GM15510 (cell line): ENCODE measurements around the gene TNS3.

Experiments used
- POLR2A ChIP-seq: IDR thresholded peaks from 3 replicates; pipeline ENCODE4 v1.6.1; 2011; ENCODE audit warnings: borderline replicate concordance; ENCODE audit not compliant: insufficient read length; ENCODE audit errors: extremely low read depth

TNS3 gene

DNA sequence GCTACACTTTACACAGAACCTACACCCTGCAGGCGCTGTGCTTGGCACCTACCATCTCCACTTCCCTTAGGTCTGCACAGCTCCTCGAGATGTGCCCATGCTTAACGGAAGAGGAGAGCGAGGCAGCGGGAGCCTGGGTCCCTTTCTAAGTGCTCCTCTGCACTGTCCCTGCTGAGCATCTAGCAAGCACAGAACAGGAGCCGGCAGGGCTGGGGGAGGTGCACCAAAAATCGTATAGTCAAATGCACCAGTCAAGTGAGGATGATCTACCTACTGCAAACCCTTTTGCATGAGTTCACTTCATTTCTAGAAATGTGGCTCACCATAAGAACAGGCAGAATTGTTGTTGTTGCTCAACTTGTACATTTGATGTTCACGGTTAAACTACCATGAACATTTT, 267.7 kb downstream of the TNS3 start:
- no peak for TF ChIP-seq POLR2A

DNA sequence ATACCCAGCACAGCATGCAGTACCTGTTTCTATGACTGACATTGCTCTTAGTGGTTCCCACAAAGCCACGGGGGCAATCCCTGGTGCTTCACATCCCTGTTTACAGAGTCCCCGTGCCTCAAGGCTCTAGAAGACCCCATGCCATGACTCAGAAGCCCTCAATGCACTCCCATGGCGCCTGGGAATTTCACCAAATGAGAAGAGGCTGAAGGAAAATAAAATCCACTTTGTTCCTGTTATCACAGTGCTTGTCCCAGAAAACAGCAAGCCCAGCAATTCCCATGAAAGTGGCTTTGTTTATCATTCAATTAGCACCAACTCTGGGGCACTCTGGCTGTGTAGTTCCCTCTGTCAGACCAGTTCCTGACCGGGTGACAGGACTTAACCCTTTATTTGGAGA, 268.3 kb downstream of the TNS3 start:
- TF ChIP-seq POLR2A: no peak

GRCh38 chr7:47311891-47312290, 270.0 kb downstream of the TNS3 start:
- TF ChIP-seq POLR2A: no peak

DNA sequence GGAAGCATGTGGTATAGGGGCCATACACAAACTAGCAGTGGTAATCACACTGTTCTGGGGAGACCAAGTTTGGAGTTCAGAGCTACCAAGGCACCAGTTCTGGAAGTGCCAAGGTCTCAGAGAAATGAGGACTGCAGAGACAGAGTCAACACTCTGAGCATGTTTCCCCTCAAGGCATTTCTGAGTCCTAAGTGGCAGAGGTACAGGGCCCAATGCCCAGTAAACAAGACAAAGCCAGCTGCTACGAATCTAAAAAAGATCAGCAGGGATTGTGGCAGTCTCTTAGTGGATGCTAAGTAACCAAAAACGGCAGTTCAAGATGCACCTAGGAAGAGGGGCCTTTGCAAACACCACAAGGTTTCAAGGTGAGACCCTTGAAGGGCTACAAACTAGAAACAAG, 271.9 kb downstream of the TNS3 start:
- no peak for TF ChIP-seq POLR2A

DNA sequence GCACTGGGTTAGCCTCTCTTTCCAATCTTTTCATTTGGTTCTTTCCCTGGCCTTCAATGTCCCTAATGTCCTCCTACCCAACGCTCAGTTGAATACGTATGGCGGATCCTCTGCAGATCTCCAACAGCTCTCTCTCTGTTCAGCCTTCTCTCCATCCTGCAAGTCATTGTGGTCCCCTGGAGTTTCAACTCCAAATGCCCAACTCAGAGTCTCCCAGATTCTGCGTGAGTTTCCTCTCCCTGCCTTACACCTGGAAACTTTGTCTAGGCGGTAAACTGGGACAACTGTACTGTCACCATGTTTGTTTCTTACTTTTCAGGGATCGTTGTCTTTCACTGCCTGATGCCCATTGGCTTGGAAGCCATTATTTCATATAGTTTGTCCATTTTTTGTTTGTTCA, 273.1 kb downstream of the TNS3 start:
- no peak for TF ChIP-seq POLR2A

DNA sequence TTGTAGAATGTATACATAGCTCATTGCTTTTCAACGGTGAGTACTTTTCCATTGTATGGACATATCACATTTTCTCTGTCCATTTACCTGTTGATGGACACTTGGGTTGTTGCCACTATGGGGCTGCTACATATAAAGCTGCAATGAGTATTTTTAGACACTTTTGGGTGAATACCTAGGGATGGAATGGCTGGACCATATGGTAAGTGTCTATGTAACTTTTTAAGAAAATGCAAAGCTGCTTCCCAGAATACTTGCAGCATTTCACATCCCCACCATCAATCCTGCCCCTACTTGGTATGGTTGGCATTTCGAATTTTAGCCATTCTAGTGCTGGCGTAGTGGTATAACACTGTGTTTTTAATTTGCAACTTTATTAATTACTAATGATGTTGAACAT, 274.6 kb downstream of the TNS3 start:
- TF ChIP-seq POLR2A: no peak

DNA sequence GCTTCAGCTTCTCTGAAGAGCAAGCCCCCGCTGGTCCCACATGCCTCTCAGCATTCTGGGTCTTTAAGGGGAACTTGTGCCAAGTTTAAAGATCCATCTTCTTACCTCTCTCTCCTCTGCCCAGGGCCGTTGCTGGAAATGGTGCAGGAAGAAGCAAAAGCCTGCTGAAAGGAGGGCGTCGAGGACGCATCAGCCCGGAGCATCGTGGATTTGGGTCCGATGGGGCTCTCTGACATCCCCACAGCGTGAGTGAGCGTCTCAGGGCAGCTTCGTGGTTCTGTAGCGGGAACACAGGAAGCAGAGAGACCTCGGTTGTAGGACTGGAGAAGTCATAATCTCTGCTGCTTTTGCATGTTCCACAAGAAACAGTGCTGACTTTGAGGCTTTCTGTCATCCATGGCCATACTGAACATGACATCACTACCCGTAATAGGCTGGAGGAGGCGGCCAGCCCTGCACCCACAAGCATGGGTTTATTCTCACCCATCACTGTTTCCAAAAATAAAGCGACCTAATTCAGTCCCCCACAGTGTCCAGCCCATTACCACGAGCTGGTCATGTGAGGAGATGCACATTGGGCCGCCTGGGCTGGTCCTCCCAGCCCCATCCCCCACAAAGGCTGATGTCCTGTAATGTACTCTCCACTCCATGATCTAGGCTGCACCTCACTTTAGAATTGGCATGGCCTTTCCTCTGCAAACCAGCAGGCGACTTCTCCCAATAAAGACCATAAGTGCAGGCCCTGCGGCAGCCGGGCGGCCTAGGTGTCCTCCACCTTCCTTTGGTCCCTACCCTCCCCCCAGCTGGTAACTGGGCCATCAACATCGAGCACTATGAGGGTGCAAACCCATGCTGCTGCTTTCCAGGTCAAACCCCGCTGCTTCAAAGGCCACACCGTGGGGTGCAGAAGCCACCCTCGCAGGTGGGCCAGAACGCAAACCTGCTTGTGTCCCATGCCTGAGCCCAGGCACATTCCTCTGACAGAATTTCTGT, 276.9 kb downstream of the TNS3 start:
- TF ChIP-seq POLR2A: no peak

DNA sequence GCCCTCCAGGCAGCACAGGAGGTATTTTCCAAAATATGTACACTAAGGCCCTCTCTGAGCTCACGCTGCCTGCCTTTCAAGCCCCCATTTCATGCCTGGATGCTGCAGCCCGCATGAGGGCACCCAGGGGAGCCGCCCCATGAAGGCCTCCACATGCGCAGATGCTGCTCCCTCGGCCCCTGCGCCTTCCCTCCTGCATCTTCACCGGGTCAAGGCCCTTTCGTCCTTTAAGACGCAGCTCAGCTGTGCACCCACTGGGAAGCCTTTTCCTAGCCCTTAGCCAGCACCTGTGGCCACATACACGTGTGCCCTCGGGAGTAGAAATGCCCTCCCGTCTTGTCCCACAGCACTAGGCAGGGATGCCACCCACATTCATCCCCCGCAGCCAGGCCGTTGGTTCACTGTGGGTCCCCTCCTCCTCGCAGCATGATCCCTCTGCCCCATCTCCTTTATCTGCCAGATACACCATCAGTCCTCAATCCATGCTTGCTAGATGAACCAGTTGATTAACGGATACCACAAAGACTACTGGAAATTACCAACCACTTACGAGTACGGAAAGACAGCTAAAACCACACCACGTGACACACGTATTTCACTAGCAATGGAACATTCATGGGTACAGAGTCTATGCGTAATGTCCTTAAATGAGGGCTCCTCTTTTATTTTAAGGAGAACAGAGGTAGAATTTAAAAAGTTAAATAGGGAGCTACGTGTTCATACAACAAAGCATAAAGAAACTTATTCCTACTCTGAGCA, 278.0 kb downstream of the TNS3 start:
- TF ChIP-seq POLR2A: no peak

DNA sequence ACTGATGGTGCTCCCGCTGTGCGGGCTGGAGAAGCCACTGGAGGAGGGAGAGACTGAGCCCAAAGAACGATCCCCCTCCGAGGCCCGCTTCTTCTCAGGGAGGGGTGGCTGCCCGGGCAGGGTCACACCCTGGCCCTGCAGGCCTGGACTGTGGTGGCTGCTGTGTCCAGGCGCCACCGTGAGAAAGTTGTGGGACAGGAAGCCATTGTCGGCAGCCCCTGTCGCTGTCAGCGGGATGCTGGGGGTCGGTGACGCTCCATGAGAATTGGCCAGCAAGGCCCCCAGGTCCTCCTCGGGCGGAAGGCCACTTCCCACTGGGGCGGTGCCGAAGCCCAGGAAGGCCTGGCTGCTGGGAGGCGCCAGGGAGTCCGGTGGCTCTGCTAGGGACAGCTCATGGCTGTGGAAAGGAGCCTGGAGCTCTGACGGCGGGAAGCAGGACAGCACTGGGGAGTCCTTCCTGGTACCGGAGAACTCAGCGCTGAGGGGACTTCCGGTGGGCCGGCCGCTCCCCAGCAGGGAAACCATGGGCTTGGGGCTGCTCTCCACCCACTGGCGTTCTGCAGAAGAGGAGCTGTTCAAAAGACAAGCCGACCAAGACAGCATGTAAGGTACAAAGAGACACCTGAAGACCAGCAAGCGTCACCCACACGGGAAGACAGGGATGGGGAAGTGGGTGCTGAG, 278.8 kb downstream of the TNS3 start:
- TF ChIP-seq POLR2A: no peak

DNA sequence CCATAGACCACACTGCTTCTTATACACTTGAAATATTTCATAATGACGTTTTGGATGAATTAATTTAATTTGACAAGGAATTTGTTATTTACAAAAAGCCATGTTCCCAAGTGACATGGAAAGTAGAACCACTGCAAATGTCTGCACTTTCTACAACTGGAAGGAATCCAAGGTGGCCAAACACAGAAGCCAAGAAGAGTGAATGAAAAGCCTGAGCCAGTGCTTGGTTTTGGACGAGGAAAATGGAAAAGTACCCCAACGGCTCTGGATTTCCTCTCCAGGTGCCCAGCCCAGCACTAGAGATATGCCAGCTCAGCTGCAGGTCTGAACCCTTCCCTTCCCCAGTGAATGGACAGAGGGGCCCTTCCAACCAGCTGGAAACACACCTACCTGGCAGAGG, 279.4 kb downstream of the TNS3 start:
- no peak for TF ChIP-seq POLR2A

DNA sequence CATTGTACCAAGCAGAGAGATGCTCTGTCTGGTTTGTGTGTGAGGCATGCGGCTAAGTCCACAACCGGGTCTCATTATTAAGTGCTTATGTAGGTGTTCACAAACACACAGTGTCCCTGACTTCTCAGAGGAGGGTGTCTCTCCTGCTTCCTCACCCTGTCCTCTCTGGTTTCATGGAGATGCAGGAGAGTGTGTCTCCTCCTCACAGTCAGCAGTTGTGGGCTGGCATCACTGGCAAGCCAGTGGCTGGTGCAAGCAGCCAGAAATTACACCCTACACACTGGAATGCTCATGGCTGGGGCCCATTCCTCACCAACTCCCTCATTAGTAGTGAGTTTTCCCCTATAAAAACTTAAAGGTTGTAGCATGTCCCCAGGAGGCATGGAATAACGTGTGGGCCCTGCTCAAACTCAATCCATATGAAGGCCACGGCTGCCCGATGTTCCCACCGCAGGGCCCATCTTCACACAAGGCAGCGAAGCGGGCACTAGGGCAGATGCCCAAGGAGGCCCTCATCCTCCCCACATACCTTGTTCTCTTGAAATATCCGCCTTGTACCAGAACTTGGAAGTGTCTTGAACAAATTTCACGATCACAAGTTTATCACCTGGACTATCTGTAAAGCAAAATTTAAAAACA, 280.1 kb downstream of the TNS3 start:
- TF ChIP-seq POLR2A: no peak

- TF ChIP-seq POLR2A: no peak
These were observed 280.8 kb downstream of the TNS3 start for GRCh38 chr7:47301105-47301477.

GRCh38 chr7:47300472-47301104, 281.3 kb downstream of the TNS3 start:
- TF ChIP-seq POLR2A: no peak

GRCh38 chr7:47299496-47299895, 282.4 kb downstream of the TNS3 start:
- TF ChIP-seq POLR2A: no peak
